Lower leg skin (tissue), 3 donors: Measurements from ENCODE around the gene ABCC1.

ENCODE experiments used
- CTCF ChIP-seq, 3 donors: fragments of 450-650 bp; IDR thresholded peaks; one replicate each; pipeline ENCODE4 v1.5.1; 2016; ENCODE audit warnings: antibody characterized with exemption in 3 of 3, mild to moderate bottlenecking in 3 of 3, moderate library complexity in 2 of 3
- POLR2A ChIP-seq, 2 donors: fragments of 450-650 bp; IDR thresholded peaks; one replicate each; pipeline ENCODE4 v1.6.1; 2016 to 2017; ENCODE audit warnings: antibody characterized with exemption in 2 of 2, mild to moderate bottlenecking in 1 of 2, moderate library complexity in 1 of 2

GRCh38 chr16:16021646-16021987 lies 72.2 kb downstream of the ABCC1 start:
- TF ChIP-seq CTCF (IDR thresholded peaks at IDR 0.05) (no peak), POLR2A (IDR thresholded peaks at IDR 0.05) (no peak)
